Activated CD4-positive, alpha-beta T cell treated with anti-CD3 and anti-CD28 coated beads for 4 hours (primary cell): ENCODE measurements around the gene RAB11FIP2.
A peak's percentile ranks its signal among the peaks of the same experiment; 100 is the strongest.
"Not testable (repeated sequence)": the region's sequence is repeated elsewhere in the genome, so short reads cannot be mapped to it uniquely, and the experiment has no call there.

Source experiments
- DNase-seq, 2 donors: peaks; one replicate each; pipeline ENCODE4 v3.0.0-alpha.2; 2020

The RAB11FIP2 gene

GRCh38 chr10:118046395-118047156 is at the start of gene RAB11FIP2:
RAB11FIP2 (minus strand) TSS chr10:118046941; CDS start chr10:118046163, 778 bp downstream.
- DNase-seq: peak; percentile 94 to 96

- DNase-seq: no peak
Measured at GRCh38 chr10:118096022-118096421, 49.3 kb upstream of the RAB11FIP2 start.

GRCh38 chr10:118092209-118092608 is 45.5 kb upstream of the RAB11FIP2 start:
- DNase-seq: no peak

GRCh38 chr10:118080817-118081216 is 34.1 kb upstream of the RAB11FIP2 start:
- DNase-seq: no peak

GRCh38 chr10:118076705-118077104 is 30.0 kb upstream of the RAB11FIP2 start:
- no peak for DNase-seq

- DNase-seq: no peak
Measured at GRCh38 chr10:118072840-118073239, 26.1 kb upstream of the RAB11FIP2 start.

GRCh38 chr10:118067389-118067788 is 20.6 kb upstream of the RAB11FIP2 start:
- DNase-seq: not testable (repeated sequence)

- no peak for DNase-seq
Measured at GRCh38 chr10:118062798-118063238, 16.1 kb upstream of the RAB11FIP2 start.

- no peak for DNase-seq
Measured at GRCh38 chr10:118058371-118058770, 11.6 kb upstream of the RAB11FIP2 start.

- DNase-seq: no peak
Measured at GRCh38 chr10:118057361-118057760, 10.6 kb upstream of the RAB11FIP2 start.

GRCh38 chr10:118054383-118054782 is 7.6 kb upstream of the RAB11FIP2 start:
- DNase-seq: no peak

- no peak for DNase-seq
Measured at GRCh38 chr10:118052816-118053215, 6.1 kb upstream of the RAB11FIP2 start.

- DNase-seq: no peak
Measured at GRCh38 chr10:118047880-118048279, 1.1 kb upstream of the RAB11FIP2 start.

GRCh38 chr10:118047157-118047719 is 497 bp upstream of the RAB11FIP2 start:
- no peak for DNase-seq

- DNase-seq: peak; percentile 15 to 29
Measured at GRCh38 chr10:118045837-118046394, 825 bp downstream of the RAB11FIP2 start.

GRCh38 chr10:118045158-118045836 is 1.4 kb downstream of the RAB11FIP2 start:
- DNase-seq: no peak

GRCh38 chr10:118042827-118043242 is 3.9 kb downstream of the RAB11FIP2 start:
- DNase-seq: no peak

GRCh38 chr10:118042336-118042735 is 4.4 kb downstream of the RAB11FIP2 start:
- no peak for DNase-seq

GRCh38 chr10:118041316-118041715 is 5.4 kb downstream of the RAB11FIP2 start:
- DNase-seq: no peak

- DNase-seq: no peak
Measured at GRCh38 chr10:118036281-118036875, 10.4 kb downstream of the RAB11FIP2 start.

- no peak for DNase-seq
Measured at GRCh38 chr10:118035354-118036005, 11.3 kb downstream of the RAB11FIP2 start.

- DNase-seq: no peak
Measured at GRCh38 chr10:118034791-118035261, 11.9 kb downstream of the RAB11FIP2 start.
